ENCODE data around the gene BLVRB.

BLVRB gene

DNA sequence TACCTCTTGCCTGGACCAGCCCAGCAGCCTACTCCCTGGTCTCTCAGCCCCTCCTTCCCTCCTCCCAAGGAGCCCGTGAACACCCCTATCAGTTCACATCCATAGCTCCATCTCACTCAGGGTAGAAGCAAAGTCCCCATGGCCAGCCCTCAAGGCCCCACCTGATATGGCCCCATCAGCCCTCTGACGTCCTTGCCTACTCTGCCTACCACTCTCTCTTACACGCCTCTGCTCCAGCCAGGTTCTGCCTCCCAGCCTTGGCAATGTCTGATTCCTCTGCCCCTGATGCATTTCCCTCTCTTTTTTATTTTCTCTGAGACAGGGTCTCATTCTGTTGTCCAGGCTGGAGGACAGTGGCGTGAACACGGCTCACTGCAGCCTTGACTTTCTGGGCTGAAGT lies 13.5 kb downstream of the BLVRB start:
- Histone ChIP-seq H3K36me3 (ENCODE audit: control insufficient read depth, insufficient read depth, low read length) (no peaks in the 10 kb centered on the region), H3K27me3 (replicated peaks; ENCODE audit: control insufficient read depth, insufficient read depth, low read length) (no peaks in the 10 kb centered on the region), H3K4me3 (replicated peaks; ENCODE audit: low read depth, low read length) (no peak overlapping the region)
- TF ChIP-seq CTCF (IDR thresholded peaks at IDR 0.05; ENCODE audit: insufficient read depth, low read length, poor library complexity, severe bottlenecking) = no peak
- no peak for DNase-seq (ENCODE audit: extremely low read depth, insufficient read length)

- Histone ChIP-seq H3K27me3 (replicated peaks; ENCODE audit: control insufficient read depth, insufficient read depth, low read length) (no peaks in the 10 kb centered on the region), H3K36me3 (ENCODE audit: control insufficient read depth, insufficient read depth, low read length) (no peaks in the 10 kb centered on the region), H3K4me3 (replicated peaks; ENCODE audit: low read depth, low read length) (no peak overlapping the region)
- TF ChIP-seq CTCF (IDR thresholded peaks at IDR 0.05; ENCODE audit: insufficient read depth, low read length, poor library complexity, severe bottlenecking) = no peak
- DNase-seq (ENCODE audit: extremely low read depth, insufficient read length) = no peak
Observed at GRCh38 chr19:40450664-40451063, 14.9 kb downstream of the BLVRB start.

- H3K36me3 ChIP-seq (ENCODE audit: control insufficient read depth, insufficient read depth, low read length) = no peaks in the 10 kb centered on the region
- DNase-seq (ENCODE audit: extremely low read depth, insufficient read length) = no peak
- TF ChIP-seq CTCF (IDR thresholded peaks at IDR 0.05; ENCODE audit: insufficient read depth, low read length, poor library complexity, severe bottlenecking) = no peak
- no peak overlapping the region for H3K4me3 ChIP-seq (replicated peaks; ENCODE audit: low read depth, low read length)
- H3K27me3 ChIP-seq (replicated peaks; ENCODE audit: control insufficient read depth, insufficient read depth, low read length) = no peaks in the 10 kb centered on the region
Observed at GRCh38 chr19:40449506-40449905, 16.0 kb downstream of the BLVRB start.

GRCh38 chr19:40446263-40446784 lies 19.2 kb downstream of the BLVRB start:
- Histone ChIP-seq H3K4me3 (replicated peaks; ENCODE audit: low read depth, low read length) (no peak overlapping the region), H3K27me3 (replicated peaks; ENCODE audit: control insufficient read depth, insufficient read depth, low read length) (no peaks in the 10 kb centered on the region)
- DNase-seq (ENCODE audit: extremely low read depth, insufficient read length) = no peak

DNA sequence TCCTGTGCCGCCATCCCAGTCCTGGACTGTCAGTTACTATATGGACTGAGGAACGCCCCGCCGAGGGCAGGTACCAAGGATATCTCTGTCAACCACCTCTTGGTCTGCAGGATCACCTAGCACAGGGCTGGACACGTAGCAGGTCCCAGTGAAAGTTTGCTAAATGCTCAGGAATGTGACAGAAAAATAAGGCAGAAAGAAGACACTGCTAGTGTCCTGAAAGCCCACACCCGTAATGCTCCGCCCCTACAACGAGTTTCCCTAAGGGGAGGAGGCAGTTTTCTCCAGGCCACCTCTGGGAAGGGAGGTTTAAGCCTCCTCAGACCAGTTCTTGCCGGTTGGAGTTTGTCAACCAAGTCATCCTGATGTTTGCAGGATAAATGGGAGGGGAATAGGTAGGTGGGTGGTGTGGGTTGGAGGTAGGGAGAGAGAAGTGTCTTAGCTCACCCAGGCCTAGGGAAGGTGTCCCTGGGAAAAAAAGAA lies 19.7 kb downstream of the BLVRB start:
- no peak for DNase-seq (ENCODE audit: extremely low read depth, insufficient read length)
- Histone ChIP-seq H3K36me3 (ENCODE audit: control insufficient read depth, insufficient read depth, low read length) (peaks cover 8% of the 10 kb centered on the region), H3K4me3 (replicated peaks; ENCODE audit: low read depth, low read length) (no peak overlapping the region), H3K27me3 (replicated peaks; ENCODE audit: control insufficient read depth, insufficient read depth, low read length) (no peaks in the 10 kb centered on the region)
- TF ChIP-seq CTCF (IDR thresholded peaks at IDR 0.05; ENCODE audit: insufficient read depth, low read length, poor library complexity, severe bottlenecking) = no peak

More at GRCh38 chr19:40446263-40446784, 19.2 kb downstream of the BLVRB start:
- TF ChIP-seq CTCF (IDR thresholded peaks at IDR 0.05; ENCODE audit: insufficient read depth, low read length, poor library complexity, severe bottlenecking) = no peak
- H3K36me3 ChIP-seq (ENCODE audit: control insufficient read depth, insufficient read depth, low read length) = peaks cover 4% of the 10 kb centered on the region

GRCh38 chr19:40444825-40445312 lies 20.7 kb downstream of the BLVRB start:
- Histone ChIP-seq H3K4me3 (replicated peaks; ENCODE audit: low read depth, low read length) (peak overlapping the region; percentile 83), H3K27me3 (replicated peaks; ENCODE audit: control insufficient read depth, insufficient read depth, low read length) (no peaks in the 10 kb centered on the region), H3K36me3 (ENCODE audit: control insufficient read depth, insufficient read depth, low read length) (peaks cover 9% of the 10 kb centered on the region)
- TF ChIP-seq CTCF (IDR thresholded peaks at IDR 0.05; ENCODE audit: insufficient read depth, low read length, poor library complexity, severe bottlenecking) = peak; percentile 43
- DNase-seq (ENCODE audit: extremely low read depth, insufficient read length) = no peak

Data from GM06990 (cell line).